ENCODE results near the gene IL25.

The IL25 gene

GRCh38 chr14:23392613-23393012 is 20.0 kb downstream of the IL25 start:
- DNase-seq, result no peak

- no peak for DNase-seq
These were observed 23.5 kb downstream of the IL25 start for GRCh38 chr14:23396126-23396525.

GRCh38 chr14:23396781-23397407 is 24.3 kb downstream of the IL25 start:
- no peak for DNase-seq

GRCh38 chr14:23398348-23398747 is 25.7 kb downstream of the IL25 start:
- no peak for DNase-seq

- DNase-seq, result no peak
These were observed 26.5 kb downstream of the IL25 start for GRCh38 chr14:23399136-23399535.

GRCh38 chr14:23399591-23399990 is 27.0 kb downstream of the IL25 start:
- no peak for DNase-seq

- DNase-seq, result peak; percentile 57
These were observed 28.0 kb downstream of the IL25 start for GRCh38 chr14:23400496-23401149.

GRCh38 chr14:23401291-23401690 is 28.7 kb downstream of the IL25 start:
- DNase-seq, result peak; percentile 70

- peak; percentile 8 for DNase-seq
These were observed 29.9 kb downstream of the IL25 start for GRCh38 chr14:23402296-23403138.

- no peak for DNase-seq
These were observed 30.5 kb downstream of the IL25 start for GRCh38 chr14:23403139-23403438.

GRCh38 chr14:23403908-23404307 is 31.3 kb downstream of the IL25 start:
- DNase-seq, result no peak

GRCh38 chr14:23404331-23404900 is 31.8 kb downstream of the IL25 start:
- DNase-seq, result no peak

GRCh38 chr14:23405096-23405495 is 32.5 kb downstream of the IL25 start:
- no peak for DNase-seq

GRCh38 chr14:23405516-23406025 is 33.0 kb downstream of the IL25 start:
- DNase-seq, result no peak

- no peak for DNase-seq
These were observed 33.6 kb downstream of the IL25 start for GRCh38 chr14:23406244-23406643.

- no peak for DNase-seq
These were observed 34.2 kb downstream of the IL25 start for GRCh38 chr14:23406725-23407355.

- no peak for DNase-seq
These were observed 35.1 kb downstream of the IL25 start, which contains the start of gene MYH6 for GRCh38 chr14:23407516-23408306. Gene MYH6, minus strand, starts transcription at chr14:23408273. Its CDS starts 1,050 bp downstream, at chr14:23407223.

GRCh38 chr14:23408307-23408630 is 35.7 kb downstream of the IL25 start:
- DNase-seq, result no peak

- no peak for DNase-seq
These were observed 36.9 kb downstream of the IL25 start for GRCh38 chr14:23409475-23409874.

- DNase-seq, result no peak
These were observed 37.5 kb downstream of the IL25 start for GRCh38 chr14:23409966-23410635.
